ENCODE measurements around the gene RBM11. TPM values are rescaled to one million over a fixed set of nuclear protein-coding genes. Genes with fewer than 3 reads are reported as not detected.

RBM11 gene
- total RNA-seq, 1 donor, result not detected

DNA sequence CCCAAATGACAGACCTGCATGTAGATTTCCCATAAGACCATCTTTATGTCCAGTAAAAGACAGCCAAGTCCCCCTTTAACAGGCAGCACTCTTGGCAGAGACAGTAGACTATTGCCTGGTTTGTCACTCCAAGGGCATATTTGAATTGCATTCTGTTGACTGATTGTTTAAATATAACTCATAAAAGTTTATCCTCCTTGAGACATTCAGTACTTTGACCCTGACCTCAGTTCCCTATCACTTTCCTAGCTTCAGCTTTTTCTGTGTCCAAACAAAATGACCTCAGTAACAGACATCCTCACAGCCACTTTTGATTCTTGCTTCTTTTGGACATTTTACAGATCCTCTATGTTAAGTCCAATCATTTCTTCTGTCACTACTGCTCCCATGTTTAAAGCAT is 51.1 kb downstream of the RBM11 start:
- TF ChIP-seq CTCF (IDR thresholded peaks at IDR 0.05; ENCODE audit: insufficient read depth, low read length), result no peak
- DNase-seq (ENCODE audit: low read depth), result no peak
- no peak overlapping the region for H3K4me3 ChIP-seq (ENCODE audit: low read depth, low read length)

DNA sequence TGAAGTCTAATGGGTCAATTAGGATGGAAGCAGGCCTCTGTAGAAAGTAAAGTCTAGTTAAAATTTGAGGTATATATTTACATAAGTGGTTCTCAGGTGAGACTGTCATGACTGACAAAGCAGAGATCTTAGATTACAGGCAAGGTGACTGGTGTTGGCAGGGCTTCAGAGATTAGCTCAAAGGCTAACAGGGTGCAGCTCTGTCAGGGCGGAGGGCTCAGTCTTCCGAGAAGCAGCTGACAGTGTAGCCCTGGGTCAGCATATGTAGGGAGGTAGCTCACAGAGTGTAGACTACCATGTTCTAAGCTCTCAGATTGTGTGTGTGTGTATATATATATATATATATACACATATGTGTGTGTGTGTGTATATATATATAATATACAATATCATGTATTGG is 54.7 kb downstream of the RBM11 start:
- TF ChIP-seq CTCF (IDR thresholded peaks at IDR 0.05; ENCODE audit: insufficient read depth, low read length), result no peak
- no peak overlapping the region for H3K4me3 ChIP-seq (ENCODE audit: low read depth, low read length)
- DNase-seq (ENCODE audit: low read depth), result no peak

- DNase-seq (ENCODE audit: low read depth), result no peak
- no peak overlapping the region for H3K4me3 ChIP-seq (ENCODE audit: low read depth, low read length)
- no peak for TF ChIP-seq CTCF (IDR thresholded peaks at IDR 0.05; ENCODE audit: insufficient read depth, low read length)
Observed at GRCh38 chr21:14271053-14271452, 55.1 kb downstream of the RBM11 start.

GRCh38 chr21:14271641-14272040 is 55.7 kb downstream of the RBM11 start:
- DNase-seq (ENCODE audit: low read depth), result no peak
- no peak overlapping the region for H3K4me3 ChIP-seq (ENCODE audit: low read depth, low read length)
- no peak for TF ChIP-seq CTCF (IDR thresholded peaks at IDR 0.05; ENCODE audit: insufficient read depth, low read length)

- H3K4me3 ChIP-seq (ENCODE audit: low read depth, low read length), result no peak overlapping the region
- no peak for TF ChIP-seq CTCF (IDR thresholded peaks at IDR 0.05; ENCODE audit: insufficient read depth, low read length)
- no peak for DNase-seq (ENCODE audit: low read depth)
Observed at GRCh38 chr21:14273736-14274538, 58.0 kb downstream of the RBM11 start.

DNA sequence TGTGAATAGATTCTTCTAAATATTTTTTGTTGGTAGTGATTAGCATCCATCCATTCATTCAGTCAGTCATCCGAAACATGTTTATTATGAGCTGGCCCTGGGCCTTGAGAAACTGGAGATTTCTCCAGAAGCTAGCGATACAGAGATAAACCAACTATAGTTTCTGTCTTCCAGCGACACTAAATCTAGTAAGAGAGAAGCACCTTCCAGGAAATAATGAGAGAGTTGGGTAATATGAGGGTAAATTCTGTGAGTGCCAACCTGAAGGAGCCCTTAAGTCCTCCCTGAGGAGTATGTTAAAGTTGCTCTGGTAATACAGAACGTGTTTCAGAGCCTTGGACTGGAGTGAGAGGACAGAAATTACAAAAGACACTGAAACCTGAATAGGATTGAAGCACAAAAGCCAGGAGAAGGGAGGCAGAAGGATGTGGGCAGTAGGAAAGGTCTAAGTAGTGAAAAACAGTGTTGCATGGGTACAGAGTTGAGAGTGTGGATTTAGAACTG is 59.8 kb downstream of the RBM11 start:
- DNase-seq (ENCODE audit: low read depth), result no peak
- TF ChIP-seq CTCF (IDR thresholded peaks at IDR 0.05; ENCODE audit: insufficient read depth, low read length), result no peak
- H3K4me3 ChIP-seq (ENCODE audit: low read depth, low read length), result no peak overlapping the region

Other genes with a start within 250 kb of the RBM11 start
- not detected in 2 replicates for gene LIPI, start 5.2 kb upstream of the RBM11 start, total RNA-seq (ENCODE audit: low replicate concordance)
- 21.0 and 78.3 TPM in 2 replicates for gene HSPA13, start 167.0 kb downstream of the RBM11 start, total RNA-seq (ENCODE audit: low replicate concordance)